ENCODE results near the gene SETD5.
A peak's percentile ranks its signal among the peaks of the same experiment; 100 is the strongest.

The SETD5 gene, protein sequence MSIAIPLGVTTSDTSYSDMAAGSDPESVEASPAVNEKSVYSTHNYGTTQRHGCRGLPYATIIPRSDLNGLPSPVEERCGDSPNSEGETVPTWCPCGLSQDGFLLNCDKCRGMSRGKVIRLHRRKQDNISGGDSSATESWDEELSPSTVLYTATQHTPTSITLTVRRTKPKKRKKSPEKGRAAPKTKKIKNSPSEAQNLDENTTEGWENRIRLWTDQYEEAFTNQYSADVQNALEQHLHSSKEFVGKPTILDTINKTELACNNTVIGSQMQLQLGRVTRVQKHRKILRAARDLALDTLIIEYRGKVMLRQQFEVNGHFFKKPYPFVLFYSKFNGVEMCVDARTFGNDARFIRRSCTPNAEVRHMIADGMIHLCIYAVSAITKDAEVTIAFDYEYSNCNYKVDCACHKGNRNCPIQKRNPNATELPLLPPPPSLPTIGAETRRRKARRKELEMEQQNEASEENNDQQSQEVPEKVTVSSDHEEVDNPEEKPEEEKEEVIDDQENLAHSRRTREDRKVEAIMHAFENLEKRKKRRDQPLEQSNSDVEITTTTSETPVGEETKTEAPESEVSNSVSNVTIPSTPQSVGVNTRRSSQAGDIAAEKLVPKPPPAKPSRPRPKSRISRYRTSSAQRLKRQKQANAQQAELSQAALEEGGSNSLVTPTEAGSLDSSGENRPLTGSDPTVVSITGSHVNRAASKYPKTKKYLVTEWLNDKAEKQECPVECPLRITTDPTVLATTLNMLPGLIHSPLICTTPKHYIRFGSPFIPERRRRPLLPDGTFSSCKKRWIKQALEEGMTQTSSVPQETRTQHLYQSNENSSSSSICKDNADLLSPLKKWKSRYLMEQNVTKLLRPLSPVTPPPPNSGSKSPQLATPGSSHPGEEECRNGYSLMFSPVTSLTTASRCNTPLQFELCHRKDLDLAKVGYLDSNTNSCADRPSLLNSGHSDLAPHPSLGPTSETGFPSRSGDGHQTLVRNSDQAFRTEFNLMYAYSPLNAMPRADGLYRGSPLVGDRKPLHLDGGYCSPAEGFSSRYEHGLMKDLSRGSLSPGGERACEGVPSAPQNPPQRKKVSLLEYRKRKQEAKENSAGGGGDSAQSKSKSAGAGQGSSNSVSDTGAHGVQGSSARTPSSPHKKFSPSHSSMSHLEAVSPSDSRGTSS (N-terminal part only)

GRCh38 chr3:9397332-9397905, at the start of gene SETD5:
Gene SETD5 (plus strand): TSS chr3:9397615. CDS start chr3:9428939, 31,324 bp downstream.
- TF ChIP-seq, protein P1, sequence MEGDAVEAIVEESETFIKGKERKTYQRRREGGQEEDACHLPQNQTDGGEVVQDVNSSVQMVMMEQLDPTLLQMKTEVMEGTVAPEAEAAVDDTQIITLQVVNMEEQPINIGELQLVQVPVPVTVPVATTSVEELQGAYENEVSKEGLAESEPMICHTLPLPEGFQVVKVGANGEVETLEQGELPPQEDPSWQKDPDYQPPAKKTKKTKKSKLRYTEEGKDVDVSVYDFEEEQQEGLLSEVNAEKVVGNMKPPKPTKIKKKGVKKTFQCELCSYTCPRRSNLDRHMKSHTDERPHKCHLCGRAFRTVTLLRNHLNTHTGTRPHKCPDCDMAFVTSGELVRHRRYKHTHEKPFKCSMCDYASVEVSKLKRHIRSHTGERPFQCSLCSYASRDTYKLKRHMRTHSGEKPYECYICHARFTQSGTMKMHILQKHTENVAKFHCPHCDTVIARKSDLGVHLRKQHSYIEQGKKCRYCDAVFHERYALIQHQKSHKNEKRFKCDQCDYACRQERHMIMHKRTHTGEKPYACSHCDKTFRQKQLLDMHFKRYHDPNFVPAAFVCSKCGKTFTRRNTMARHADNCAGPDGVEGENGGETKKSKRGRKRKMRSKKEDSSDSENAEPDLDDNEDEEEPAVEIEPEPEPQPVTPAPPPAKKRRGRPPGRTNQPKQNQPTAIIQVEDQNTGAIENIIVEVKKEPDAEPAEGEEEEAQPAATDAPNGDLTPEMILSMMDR (IDR thresholded peaks at IDR 0.05; ENCODE audit: borderline replicate concordance, insufficient read depth, low read depth, low read length): no peak
- peak within 1 kb of the TSS; percentile 98 for H3K4me3 ChIP-seq (ENCODE audit: low read depth, low read length)

DNA sequence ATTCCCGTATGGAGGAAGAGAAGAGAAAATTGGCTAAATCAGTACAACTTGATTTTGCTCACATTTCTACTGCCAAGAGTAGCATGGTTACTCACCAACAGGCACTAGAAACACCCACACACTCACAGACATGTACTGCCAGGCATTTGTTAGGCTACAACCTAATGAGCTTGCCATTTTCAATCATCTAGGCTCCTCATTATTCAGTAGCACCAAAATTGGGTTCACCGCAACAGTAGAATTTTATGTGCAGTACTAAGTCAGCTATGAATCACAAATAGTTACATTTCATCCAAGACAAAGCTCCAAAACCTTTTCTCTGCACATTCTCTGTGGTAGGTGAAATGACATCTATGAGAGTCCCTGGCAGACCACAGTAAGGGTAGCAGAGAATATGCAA, 49.5 kb upstream of the SETD5 start:
- no peak overlapping the region for H3K4me3 ChIP-seq (ENCODE audit: low read depth, low read length)
- TF ChIP-seq, protein P1 (IDR thresholded peaks at IDR 0.05; ENCODE audit: borderline replicate concordance, insufficient read depth, low read depth, low read length): no peak

DNA sequence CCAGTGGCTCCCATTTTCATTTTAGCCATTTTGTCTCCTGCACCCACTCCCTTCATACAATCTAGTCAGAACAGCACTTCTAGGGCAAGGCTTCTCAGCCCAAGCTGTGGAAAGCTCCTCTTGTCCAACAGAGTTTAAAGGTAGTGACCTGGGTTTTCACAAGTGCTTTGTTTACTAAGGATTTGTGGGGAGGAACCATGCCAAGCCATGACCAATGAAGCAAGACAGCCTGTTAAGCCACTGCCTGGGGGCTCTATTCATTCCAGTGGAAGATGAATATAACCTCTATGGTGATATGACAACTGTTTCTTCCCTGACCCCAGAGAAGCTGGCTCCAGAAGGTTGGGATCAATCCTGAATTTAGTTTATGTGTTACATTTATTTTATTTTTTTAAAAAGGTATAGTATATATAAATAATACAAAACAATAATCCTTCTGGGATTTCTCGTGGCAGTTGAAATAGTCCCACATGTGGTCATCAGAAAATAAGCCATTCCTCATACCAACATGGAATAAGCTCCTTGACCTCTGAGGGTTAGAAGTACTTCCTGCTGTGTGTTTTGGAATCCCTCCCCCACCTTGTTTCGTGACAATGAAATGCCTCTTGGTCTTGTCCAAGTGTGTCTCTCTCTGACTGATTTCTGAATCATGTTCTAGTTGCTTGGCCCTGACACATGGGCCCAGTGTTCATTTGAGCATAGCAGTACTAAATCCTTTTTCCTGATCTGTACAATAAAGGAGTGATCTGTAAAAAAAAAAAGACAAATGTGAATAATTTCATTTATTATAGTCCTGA, 47.9 kb upstream of the SETD5 start:
- H3K4me3 ChIP-seq (ENCODE audit: low read depth, low read length): no peak overlapping the region
- TF ChIP-seq, protein P1 (IDR thresholded peaks at IDR 0.05; ENCODE audit: borderline replicate concordance, insufficient read depth, low read depth, low read length): no peak

- TF ChIP-seq, protein P1 (IDR thresholded peaks at IDR 0.05; ENCODE audit: borderline replicate concordance, insufficient read depth, low read depth, low read length): no peak
- H3K4me3 ChIP-seq (ENCODE audit: low read depth, low read length): no peak overlapping the region
Observed at GRCh38 chr3:9351709-9352126, 45.7 kb upstream of the SETD5 start.

DNA sequence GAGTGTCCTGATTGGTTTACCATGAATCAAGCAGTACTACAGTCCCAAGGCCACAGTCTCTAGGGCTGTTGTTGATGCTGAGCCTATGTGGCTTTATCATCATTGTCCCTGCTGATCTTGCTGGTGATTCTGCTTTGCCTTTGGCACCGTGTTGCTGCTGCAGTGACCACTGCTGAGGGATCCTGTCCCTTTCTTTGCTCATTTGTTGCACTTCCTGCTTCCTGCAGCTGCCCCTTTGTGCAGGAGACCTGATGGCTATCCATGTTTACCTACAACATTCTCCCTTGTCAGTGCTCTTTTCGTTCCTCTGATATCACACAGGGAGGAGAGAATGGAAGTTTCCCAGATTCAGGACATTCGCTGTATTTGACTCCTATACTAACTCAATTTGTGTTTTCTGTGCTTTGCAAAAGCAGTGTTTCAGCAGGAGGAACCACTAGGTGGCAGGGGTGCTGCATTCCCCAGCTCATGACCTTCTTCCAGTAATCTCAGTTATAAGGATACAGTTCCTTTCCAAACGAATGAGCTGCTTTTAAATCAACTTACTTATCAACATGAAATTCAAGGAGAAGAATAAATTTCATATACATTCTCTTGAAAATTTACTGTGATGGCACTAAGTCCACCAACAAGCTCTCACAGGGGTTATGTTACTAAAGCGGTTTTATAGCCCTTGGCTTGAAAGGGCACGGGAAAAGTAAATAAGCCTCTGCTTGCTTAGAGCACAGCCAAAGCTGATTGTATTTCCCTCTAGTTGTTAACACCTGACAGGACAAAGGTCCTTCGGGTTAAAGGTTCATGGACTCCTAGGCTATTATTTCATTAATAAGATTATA, 44.3 kb upstream of the SETD5 start:
- TF ChIP-seq, protein P1 (IDR thresholded peaks at IDR 0.05; ENCODE audit: borderline replicate concordance, insufficient read depth, low read depth, low read length): peak; percentile 73; the same call in 1 of the 2 replicates
- no peak overlapping the region for H3K4me3 ChIP-seq (ENCODE audit: low read depth, low read length)
